CD4-positive, CD25-positive, alpha-beta regulatory T cell (primary cell): Measurements from ENCODE around the gene SLC24A3. TPM values are rescaled to one million over a fixed set of nuclear protein-coding genes. Genes with fewer than 3 reads are reported as not detected.

Source experiments
- ATAC-seq, 2 donors: fragments of 150-1000 bp; cut with Tn5 transposase; one replicate each; pipeline ENCODE4 v1.10.0; 2021; ENCODE audit warnings: low read depth in 2 of 2, moderate number of reproducible peaks in 2 of 2, moderate library complexity in 1 of 2
- DNase-seq, 3 donors: peaks; one replicate each; pipeline versions ENCODE4 v3.0.0 to v3.0.0-alpha.2; 2012 to 2022; ENCODE audit warnings: mixed read lengths in 1 of 3
- H3K27ac ChIP-seq: one replicate; pipeline ENCODE4 v1.7.0; 2013; ENCODE audit warnings: mild to moderate bottlenecking, low read length; ENCODE audit not compliant: insufficient read depth, poor library complexity, severe bottlenecking
- H3K27me3 ChIP-seq: one replicate; pipeline ENCODE4 v1.7.0; 2013; ENCODE audit warnings: low read length; ENCODE audit not compliant: control insufficient read depth, insufficient read depth
- H3K36me3 ChIP-seq: one replicate; pipeline ENCODE4 v1.7.0; 2013; ENCODE audit warnings: mild to moderate bottlenecking, low read length, moderate library complexity; ENCODE audit not compliant: control insufficient read depth, insufficient read depth
- H3K4me1 ChIP-seq: 2 replicates; pipeline ENCODE4 v1.7.0; 2013; ENCODE audit warnings: mild to moderate bottlenecking, low read length; ENCODE audit not compliant: insufficient read depth, control insufficient read depth, poor library complexity, severe bottlenecking
- H3K4me3 ChIP-seq: one replicate; pipeline ENCODE4 v1.7.0; 2013; ENCODE audit warnings: low read depth, mild to moderate bottlenecking, low read length, moderate library complexity
- H3K9me3 ChIP-seq, 2 experiments: 1 replicate in 1 of 2; 2 replicates in 1 of 2; pipeline ENCODE4 v1.7.0; 2013; ENCODE audit warnings: low read length in 2 of 2, mild to moderate bottlenecking in 1 of 2, moderate library complexity in 1 of 2; ENCODE audit not compliant: control insufficient read depth in 2 of 2
- H3K27ac Mint-ChIP-seq, 3 donors: one replicate each; pipeline ENCODE4 v1.8.0; 2020 to 2022; ENCODE audit warnings: mild to moderate bottlenecking in 3 of 3, mixed read lengths in 3 of 3, moderate library complexity in 2 of 3
- H3K27me3 Mint-ChIP-seq: one replicate; pipeline ENCODE4 v1.8.0; 2022; ENCODE audit warnings: mild to moderate bottlenecking, mixed read lengths
- H3K36me3 Mint-ChIP-seq: one replicate; pipeline ENCODE4 v1.8.0; 2020; ENCODE audit warnings: mixed read lengths
- H3K4me1 Mint-ChIP-seq, 4 donors: one replicate each; pipeline ENCODE4 v1.8.0; 2020 to 2022; ENCODE audit warnings: mixed read lengths in 4 of 4, mild to moderate bottlenecking in 1 of 4
- H3K4me3 Mint-ChIP-seq, 4 donors: one replicate each; pipeline ENCODE4 v1.8.0; 2020 to 2022; ENCODE audit warnings: mild to moderate bottlenecking in 4 of 4, mixed read lengths in 4 of 4, moderate library complexity in 3 of 4
- H3K9me3 Mint-ChIP-seq, 7 donors: one replicate each; pipeline ENCODE4 v1.8.0; 2020 to 2022; ENCODE audit warnings: mixed read lengths in 7 of 7, mild to moderate bottlenecking in 3 of 7, moderate library complexity in 2 of 7
- polyA plus RNA-seq, 4 donors: library from polyadenylated mRNA; unstranded; fragments of 300-500 nt; fragmentation: Illumina TruSeq; gene quantifications; one replicate each; pipeline ENCODE4 v1.2.3, GENCODE V29; 2021
- total RNA-seq: library from RNA; stranded (reverse); gene quantifications from one replicate; pipeline ENCODE4 v1.2.3, GENCODE V29; 2022

The SLC24A3 gene
- total and polyA plus RNA-seq, 5 donors from 2014 or later: 0.25 TPM; not detected in 4

DNA sequence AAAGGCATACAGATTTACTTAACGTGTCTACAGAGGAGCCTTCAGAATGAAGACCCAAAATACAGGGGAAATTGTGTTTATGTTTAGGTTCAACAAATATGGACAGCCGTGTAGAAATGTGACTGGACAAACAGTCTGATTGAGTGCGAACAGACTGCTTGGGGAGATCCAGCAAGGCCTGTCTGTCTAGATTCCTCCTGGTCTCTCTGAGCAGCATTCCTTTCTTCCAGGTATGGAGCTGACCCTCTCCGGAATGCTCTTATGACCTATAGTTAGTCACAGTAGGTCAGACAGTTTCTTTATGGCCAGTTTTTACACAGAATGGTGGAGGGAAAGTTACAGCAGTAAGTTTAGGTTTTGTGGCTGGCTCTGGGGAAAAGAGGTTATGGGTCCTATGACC, 554.6 kb downstream of the SLC24A3 start:
- H3K4me3 ChIP-seq: no peak overlapping the region
- H3K9me3 Mint-ChIP-seq: peaks cover 0 to 7% (median 0%) of the 10 kb centered on the region in 7 donors
- H3K4me3 Mint-ChIP-seq: no peak overlapping the region
- H3K36me3 ChIP-seq: no peaks in the 10 kb centered on the region
- H3K4me1 ChIP-seq: no peaks in the 10 kb centered on the region
- ATAC-seq: no peak
- no peaks in the 10 kb centered on the region for H3K9me3 ChIP-seq
- no peak overlapping the region for H3K27ac Mint-ChIP-seq
- no peak for DNase-seq
- no peaks in the 10 kb centered on the region for H3K36me3 Mint-ChIP-seq
- H3K27ac ChIP-seq: no peak overlapping the region
- no peaks in the 10 kb centered on the region for H3K4me1 Mint-ChIP-seq
- H3K27me3 ChIP-seq: no peaks in the 10 kb centered on the region
- peaks cover under 1% of the 10 kb centered on the region for H3K27me3 Mint-ChIP-seq

DNA sequence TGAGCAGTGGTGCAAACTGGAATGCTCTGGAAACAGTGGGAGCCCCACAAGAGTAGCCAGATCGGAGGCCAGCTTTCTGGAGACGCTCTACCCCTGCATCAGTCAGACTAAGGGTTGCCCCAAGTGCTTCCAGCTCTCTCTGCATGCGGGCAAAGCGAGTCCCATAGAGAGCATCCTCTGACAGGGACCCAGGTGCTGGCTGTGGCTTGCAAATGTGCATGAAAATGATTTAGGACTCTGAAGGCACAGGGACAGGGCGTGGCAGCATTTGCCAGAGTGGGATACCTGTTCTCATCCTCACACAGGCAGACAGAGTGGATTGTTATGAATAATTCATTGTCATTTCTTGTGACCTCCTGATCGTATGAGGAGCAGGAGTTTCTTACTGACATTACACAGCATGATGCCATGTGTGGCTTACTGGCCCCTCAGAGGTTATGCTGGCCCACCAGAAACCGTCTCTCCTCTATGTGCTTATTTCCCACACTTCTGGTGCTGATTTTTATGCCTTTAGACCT, 555.9 kb downstream of the SLC24A3 start:
- H3K9me3 Mint-ChIP-seq: peaks cover 0 to 5% (median 0%) of the 10 kb centered on the region in 7 donors
- ATAC-seq (no peak), DNase-seq (no peak)
- no peaks in the 10 kb centered on the region for H3K4me1 ChIP-seq
- no peaks in the 10 kb centered on the region for H3K36me3 ChIP-seq
- no peaks in the 10 kb centered on the region for H3K27me3 ChIP-seq
- H3K9me3 ChIP-seq: no peaks in the 10 kb centered on the region
- H3K27ac Mint-ChIP-seq: no peak overlapping the region
- H3K27ac ChIP-seq: no peak overlapping the region
- no peak overlapping the region for H3K4me3 Mint-ChIP-seq
- no peaks in the 10 kb centered on the region for H3K27me3 Mint-ChIP-seq
- H3K36me3 Mint-ChIP-seq: no peaks in the 10 kb centered on the region
- H3K4me3 ChIP-seq: no peak overlapping the region
- H3K4me1 Mint-ChIP-seq: no peaks in the 10 kb centered on the region

GRCh38 chr20:19769507-19769906, 557.1 kb downstream of the SLC24A3 start:
- Mint-ChIP-seq H3K4me3 (no peak overlapping the region), H3K9me3 (peaks cover 0 to 5% (median 0%) of the 10 kb centered on the region in 7 donors), H3K27me3 (no peaks in the 10 kb centered on the region), H3K27ac (no peak overlapping the region), H3K4me1 (no peaks in the 10 kb centered on the region), H3K36me3 (no peaks in the 10 kb centered on the region)
- no peaks in the 10 kb centered on the region for H3K36me3 ChIP-seq
- H3K27ac ChIP-seq: no peak overlapping the region
- ATAC-seq: no peak
- H3K27me3 ChIP-seq: no peaks in the 10 kb centered on the region
- no peaks in the 10 kb centered on the region for H3K9me3 ChIP-seq
- H3K4me3 ChIP-seq: no peak overlapping the region
- H3K4me1 ChIP-seq: no peaks in the 10 kb centered on the region
- no peak for DNase-seq

- no peaks in the 10 kb centered on the region for H3K4me1 ChIP-seq
- Mint-ChIP-seq H3K27ac (no peak overlapping the region), H3K36me3 (no peaks in the 10 kb centered on the region), H3K4me3 (no peak overlapping the region), H3K9me3 (peaks cover 0 to 5% (median 0%) of the 10 kb centered on the region in 7 donors), H3K4me1 (no peaks in the 10 kb centered on the region), H3K27me3 (no peaks in the 10 kb centered on the region)
- H3K27ac ChIP-seq: no peak overlapping the region
- ATAC-seq: no peak
- no peak for DNase-seq
- no peaks in the 10 kb centered on the region for H3K9me3 ChIP-seq
- no peaks in the 10 kb centered on the region for H3K36me3 ChIP-seq
- no peaks in the 10 kb centered on the region for H3K27me3 ChIP-seq
- no peak overlapping the region for H3K4me3 ChIP-seq
Observed at GRCh38 chr20:19770375-19770774, 557.9 kb downstream of the SLC24A3 start.

- no peaks in the 10 kb centered on the region for H3K36me3 Mint-ChIP-seq
- Histone ChIP-seq H3K27ac (no peak overlapping the region), H3K36me3 (no peaks in the 10 kb centered on the region), H3K4me1 (no peaks in the 10 kb centered on the region), H3K9me3 (no peaks in the 10 kb centered on the region), H3K4me3 (no peak overlapping the region), H3K27me3 (no peaks in the 10 kb centered on the region)
- no peaks in the 10 kb centered on the region for H3K4me1 Mint-ChIP-seq
- no peak for DNase-seq
- H3K9me3 Mint-ChIP-seq: peaks cover 0 to 5% (median 0%) of the 10 kb centered on the region in 7 donors
- H3K27me3 Mint-ChIP-seq: no peaks in the 10 kb centered on the region
- no peak overlapping the region for H3K27ac Mint-ChIP-seq
- no peak for ATAC-seq
- no peak overlapping the region for H3K4me3 Mint-ChIP-seq
Observed at GRCh38 chr20:19771031-19771430, 558.6 kb downstream of the SLC24A3 start.
